CD4-positive, alpha-beta T cell treated with Interleukin-15 for 4 hours (primary cell): ENCODE results near the gene IFNGR2.
"Not testable (repeated sequence)": the region's sequence is repeated elsewhere in the genome, so short reads cannot be mapped to it uniquely, and the experiment has no call there.

Experiments used
- DNase-seq: peaks from one replicate; pipeline ENCODE4 v3.0.0-alpha.2; 2020; ENCODE audit warnings: low spot score

The IFNGR2 gene, protein sequence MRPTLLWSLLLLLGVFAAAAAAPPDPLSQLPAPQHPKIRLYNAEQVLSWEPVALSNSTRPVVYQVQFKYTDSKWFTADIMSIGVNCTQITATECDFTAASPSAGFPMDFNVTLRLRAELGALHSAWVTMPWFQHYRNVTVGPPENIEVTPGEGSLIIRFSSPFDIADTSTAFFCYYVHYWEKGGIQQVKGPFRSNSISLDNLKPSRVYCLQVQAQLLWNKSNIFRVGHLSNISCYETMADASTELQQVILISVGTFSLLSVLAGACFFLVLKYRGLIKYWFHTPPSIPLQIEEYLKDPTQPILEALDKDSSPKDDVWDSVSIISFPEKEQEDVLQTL

GRCh38 chr21:33403128-33403785 lies at the start of gene IFNGR2:
Gene IFNGR2 (plus strand): TSS chr21:33403413. CDS start chr21:33403544, 131 bp downstream.
- DNase-seq, result peak; percentile 24

GRCh38 chr21:33355355-33355754 lies 47.9 kb upstream of the IFNGR2 start:
- no peak for DNase-seq

DNA sequence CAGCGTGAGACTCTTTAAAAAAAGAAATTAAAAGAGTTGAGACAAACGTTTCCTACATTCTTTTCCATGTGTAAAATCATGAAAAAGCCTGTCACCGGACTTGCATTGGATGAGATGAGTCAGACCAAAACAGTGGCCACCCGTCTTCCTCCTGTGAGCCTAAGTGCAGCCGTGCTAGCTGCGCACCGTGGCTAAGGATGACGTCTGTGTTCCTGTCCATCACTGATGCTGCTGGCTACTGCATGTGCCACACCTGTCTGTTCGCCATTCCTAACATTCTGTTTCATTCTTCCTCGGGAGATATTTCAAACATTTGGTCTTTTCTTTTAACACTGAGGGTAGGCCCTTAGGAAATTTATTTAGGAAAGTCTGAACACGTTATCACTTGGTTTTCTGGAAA lies 47.2 kb upstream of the IFNGR2 start:
- DNase-seq, result no peak

- DNase-seq, result no peak
These were observed 46.0 kb upstream of the IFNGR2 start for GRCh38 chr21:33357177-33357576.

- no peak for DNase-seq
These were observed 43.8 kb upstream of the IFNGR2 start for GRCh38 chr21:33359446-33359845.

DNA sequence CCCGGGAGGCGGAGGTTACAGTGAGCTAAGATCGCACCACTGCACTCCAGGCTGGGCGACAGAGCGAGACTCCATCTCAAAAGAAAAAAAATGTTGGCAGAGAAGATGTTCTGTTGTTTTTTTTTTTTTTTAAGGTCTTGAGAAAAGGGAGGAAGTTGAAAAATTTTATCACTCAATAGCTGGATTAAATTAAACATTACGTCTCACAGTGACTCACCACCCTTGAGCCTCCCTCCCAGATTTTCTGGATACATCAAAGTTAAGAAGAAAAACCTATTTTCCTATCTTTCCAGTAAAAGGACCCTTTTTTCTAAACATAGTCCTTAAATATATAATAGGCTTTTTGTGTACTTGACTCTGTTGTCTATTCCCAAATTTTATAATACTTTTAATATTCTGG lies 42.9 kb upstream of the IFNGR2 start:
- no peak for DNase-seq

GRCh38 chr21:33360881-33361602 lies 42.2 kb upstream of the IFNGR2 start:
- DNase-seq, result peak; percentile 88

DNA sequence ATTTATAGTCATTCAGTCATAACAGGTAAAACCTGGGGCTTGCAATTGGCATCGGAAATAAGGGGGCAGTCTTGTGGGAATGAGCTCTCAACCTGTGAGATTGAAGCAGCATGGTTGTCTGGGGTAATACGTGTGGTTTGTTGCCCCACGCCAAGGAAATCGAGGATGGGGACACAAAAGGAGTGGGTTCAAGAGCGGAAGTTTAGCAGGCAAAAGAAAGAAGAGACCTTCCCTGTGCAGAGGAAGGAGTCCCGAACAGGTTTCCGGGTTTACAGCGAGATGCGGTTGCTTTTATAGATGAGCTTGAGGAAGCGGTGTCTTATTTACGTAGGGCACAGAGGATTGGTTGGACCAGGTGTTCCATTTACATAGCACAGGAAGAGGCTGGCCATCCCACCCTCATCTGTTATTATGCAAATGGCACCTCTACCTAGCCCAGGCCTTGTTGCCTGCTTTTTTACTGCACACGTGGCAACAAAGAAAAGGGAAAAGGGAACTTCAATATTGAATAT lies 41.1 kb upstream of the IFNGR2 start:
- peak; percentile 80 for DNase-seq

- not testable (repeated sequence) for DNase-seq
These were observed 39.2 kb upstream of the IFNGR2 start for GRCh38 chr21:33363911-33364609.

DNA sequence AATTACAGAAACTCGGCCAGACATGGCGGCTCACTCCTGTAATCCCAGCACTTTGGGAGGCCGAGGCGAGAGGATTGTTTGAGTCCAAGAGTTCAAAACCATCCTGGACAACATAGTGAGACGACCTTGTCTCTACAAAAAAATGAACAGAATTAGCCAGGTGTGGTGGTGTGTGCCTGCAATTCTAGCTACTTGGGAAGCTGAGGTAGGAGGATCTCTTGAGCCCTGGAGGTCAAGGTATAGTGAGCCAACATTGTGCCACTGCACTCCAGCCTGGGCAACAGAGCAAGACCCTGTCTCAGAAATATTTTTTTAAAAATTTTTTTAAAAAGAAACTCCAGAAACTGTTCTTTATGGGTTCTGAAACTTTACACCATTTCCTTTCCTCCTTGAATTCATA lies 38.4 kb upstream of the IFNGR2 start:
- DNase-seq, result no peak

DNA sequence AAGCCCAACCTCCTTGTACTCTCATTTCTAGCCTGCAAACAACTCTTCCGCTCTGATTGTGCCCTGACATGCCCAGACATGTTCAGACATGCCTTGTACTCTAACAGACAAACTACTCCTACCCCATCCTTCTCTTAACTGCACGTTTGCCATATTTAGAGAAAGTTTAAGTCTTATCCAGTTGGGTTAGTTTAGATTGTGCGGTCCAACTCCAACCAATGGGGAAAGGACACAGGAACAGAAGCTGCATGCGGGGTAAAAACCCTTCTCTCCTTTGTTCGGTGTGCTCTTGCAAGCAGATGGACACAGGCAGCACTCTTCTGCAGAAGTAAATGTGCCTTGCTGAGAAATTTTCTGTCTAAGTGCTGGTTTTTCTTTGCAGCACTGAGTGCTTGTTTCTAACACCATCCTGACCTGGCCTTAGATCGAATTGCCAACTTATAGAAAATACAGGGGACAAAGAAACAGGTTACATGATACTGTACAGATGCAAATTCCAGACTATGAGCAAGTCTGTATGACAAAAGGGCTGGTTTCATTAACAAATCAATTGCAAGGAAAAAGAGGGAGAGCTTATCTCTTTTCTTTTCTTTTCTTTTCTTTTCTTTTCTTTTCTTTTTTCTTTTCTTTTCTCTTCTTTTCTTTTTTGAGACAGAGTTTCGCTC lies 35.8 kb upstream of the IFNGR2 start:
- DNase-seq, result no peak

DNA sequence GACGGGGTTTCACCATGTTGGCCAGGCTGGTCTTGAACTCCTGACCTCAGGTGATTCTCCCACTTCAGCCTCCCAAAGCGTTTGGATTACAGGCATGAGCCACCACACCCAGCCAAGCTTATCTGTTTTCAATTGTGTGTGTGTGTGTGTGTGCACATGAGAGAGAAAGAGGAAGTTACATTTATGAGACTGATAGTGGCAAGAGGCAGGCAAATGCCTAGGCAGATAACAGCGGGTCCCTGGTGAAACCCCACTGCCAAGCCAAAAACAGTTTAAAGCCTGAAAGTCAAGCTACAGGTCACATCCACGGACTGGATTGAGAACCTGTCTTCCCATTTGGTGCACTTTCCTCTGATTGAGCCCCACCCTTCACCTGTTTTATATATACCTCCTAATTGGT lies 35.1 kb upstream of the IFNGR2 start:
- no peak for DNase-seq

DNA sequence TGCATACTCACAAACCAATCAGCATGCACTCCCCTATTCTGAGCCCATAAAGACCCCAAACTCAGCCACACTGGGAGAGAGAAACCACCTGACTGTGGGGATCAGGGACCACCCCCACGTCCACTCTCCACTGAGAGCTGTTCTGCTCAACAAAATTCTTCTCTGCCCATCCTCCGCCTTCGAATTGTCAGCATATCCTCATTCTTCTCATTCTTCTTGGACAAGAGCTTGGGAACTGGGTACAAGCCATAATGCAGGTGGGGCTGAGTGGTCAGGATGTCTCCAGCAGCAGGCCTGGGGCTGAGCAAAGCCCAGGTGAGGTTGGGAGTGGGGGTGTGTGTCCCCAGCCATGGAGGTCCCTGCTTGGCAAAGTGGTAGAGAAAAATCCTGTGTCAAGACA lies 34.6 kb upstream of the IFNGR2 start:
- no peak for DNase-seq

DNA sequence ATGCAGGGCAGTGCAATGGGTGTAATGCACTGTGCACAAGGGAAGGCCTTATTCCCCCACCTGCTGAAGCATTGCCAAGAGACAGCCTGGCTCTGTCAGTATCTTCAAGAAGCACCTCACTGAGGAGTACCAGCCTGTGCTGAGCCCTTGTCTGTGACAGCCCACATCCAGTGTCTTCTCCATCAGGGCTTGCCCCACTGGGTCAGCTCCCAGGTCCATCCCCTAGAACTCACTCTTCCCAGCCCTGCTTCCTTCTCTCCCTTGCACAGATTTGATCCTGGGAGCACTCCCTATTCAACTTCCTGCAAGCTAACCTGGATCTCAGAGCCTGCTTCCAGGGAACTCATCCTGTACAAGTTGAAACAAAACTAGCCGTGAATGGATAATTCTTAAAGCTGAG lies 33.6 kb upstream of the IFNGR2 start:
- DNase-seq, result no peak

GRCh38 chr21:33370305-33370704 lies 32.9 kb upstream of the IFNGR2 start:
- no peak for DNase-seq

GRCh38 chr21:33371366-33371765 lies 31.8 kb upstream of the IFNGR2 start:
- no peak for DNase-seq

GRCh38 chr21:33372582-33372981 lies 30.6 kb upstream of the IFNGR2 start:
- DNase-seq, result no peak

GRCh38 chr21:33373451-33373850 lies 29.8 kb upstream of the IFNGR2 start:
- DNase-seq, result no peak

DNA sequence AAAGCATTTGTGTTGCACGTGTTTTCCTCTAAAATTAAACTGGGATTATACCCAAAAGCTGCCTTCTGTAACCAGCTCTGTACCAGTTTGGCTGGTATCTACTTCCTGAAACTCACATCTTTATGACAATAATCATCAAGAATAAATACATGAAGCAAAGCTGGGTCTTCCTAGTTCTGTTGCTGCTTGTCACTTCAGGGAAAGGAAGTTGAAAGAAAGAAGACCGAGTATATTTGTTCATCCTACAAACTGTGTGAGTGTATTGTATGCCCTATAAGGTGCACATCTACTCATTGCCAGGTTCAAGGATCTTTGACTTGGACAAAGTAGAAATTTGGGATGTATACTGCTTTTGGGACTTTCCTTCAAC lies 29.1 kb upstream of the IFNGR2 start:
- DNase-seq, result no peak

DNA sequence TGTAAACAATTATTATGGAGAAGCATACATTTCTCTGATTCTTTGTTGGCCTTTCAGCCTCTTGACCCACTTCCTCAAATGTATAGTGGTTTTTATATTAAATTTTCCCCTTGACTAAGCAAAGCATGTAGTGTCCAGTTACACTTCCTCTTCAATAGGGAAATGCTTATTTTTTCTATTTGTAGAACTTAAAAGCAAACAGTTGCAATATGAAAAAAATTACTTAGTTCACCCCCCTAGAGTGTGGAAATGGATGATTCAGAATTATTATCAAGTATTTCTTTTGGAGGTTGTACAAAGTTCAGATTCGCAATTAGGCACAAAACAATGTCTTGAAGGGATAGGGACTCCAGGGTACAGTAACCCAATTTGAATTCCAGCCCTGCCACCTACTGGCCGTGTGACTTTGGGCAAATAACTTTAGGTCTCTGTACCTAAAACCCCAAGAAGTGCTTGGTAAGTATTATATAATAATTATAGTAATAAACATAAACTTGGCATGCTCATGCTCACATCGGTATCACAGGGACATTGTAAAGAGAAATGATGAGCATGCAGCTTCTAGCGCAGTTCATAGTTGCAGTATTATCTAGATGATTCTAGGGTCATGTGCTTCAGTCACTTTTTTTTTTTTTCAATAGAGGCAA lies 28.6 kb upstream of the IFNGR2 start:
- peak; percentile 72 for DNase-seq

GRCh38 chr21:33375101-33375644 lies 28.0 kb upstream of the IFNGR2 start:
- no peak for DNase-seq
